GOT3 (cell line): ENCODE measurements around the gene LPGAT1.
"Not testable (repeated sequence)": the region's sequence is repeated elsewhere in the genome, so short reads cannot be mapped to it uniquely, and the experiment has no call there.

ENCODE experiments used
- DNase-seq: peaks from one replicate; lab custom pipeline; 2025; ENCODE audit warnings: mixed read lengths; lab: John Stamatoyannopoulos, UW

LPGAT1 gene, protein sequence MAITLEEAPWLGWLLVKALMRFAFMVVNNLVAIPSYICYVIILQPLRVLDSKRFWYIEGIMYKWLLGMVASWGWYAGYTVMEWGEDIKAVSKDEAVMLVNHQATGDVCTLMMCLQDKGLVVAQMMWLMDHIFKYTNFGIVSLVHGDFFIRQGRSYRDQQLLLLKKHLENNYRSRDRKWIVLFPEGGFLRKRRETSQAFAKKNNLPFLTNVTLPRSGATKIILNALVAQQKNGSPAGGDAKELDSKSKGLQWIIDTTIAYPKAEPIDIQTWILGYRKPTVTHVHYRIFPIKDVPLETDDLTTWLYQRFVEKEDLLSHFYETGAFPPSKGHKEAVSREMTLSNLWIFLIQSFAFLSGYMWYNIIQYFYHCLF

GRCh38 chr1:211830328-211831142 lies at the start of gene LPGAT1:
Gene LPGAT1 (minus strand): TSS chr1:211830763. CDS start chr1:211829296, 1,467 bp downstream.
- peak; percentile 22 for DNase-seq

DNA sequence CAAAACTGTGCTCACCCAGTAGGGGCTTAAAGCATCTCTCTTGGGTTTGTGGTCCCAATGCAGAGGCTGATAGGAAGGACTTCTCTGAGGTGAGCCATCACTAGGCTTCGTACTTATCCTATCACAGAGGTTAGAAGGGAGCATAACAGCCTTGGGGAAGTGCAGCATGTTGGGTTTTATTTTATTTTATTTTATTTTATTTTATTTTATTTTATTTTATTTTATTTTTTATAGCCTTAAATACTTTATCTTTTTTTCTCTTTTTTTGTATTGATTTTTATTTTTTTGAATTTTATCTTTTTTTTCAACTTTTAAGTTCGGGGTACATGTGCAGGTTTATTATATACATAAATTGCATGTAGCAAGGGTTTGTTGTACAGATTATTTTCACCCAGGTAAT lies 48.9 kb upstream of the LPGAT1 start:
- no peak for DNase-seq

DNA sequence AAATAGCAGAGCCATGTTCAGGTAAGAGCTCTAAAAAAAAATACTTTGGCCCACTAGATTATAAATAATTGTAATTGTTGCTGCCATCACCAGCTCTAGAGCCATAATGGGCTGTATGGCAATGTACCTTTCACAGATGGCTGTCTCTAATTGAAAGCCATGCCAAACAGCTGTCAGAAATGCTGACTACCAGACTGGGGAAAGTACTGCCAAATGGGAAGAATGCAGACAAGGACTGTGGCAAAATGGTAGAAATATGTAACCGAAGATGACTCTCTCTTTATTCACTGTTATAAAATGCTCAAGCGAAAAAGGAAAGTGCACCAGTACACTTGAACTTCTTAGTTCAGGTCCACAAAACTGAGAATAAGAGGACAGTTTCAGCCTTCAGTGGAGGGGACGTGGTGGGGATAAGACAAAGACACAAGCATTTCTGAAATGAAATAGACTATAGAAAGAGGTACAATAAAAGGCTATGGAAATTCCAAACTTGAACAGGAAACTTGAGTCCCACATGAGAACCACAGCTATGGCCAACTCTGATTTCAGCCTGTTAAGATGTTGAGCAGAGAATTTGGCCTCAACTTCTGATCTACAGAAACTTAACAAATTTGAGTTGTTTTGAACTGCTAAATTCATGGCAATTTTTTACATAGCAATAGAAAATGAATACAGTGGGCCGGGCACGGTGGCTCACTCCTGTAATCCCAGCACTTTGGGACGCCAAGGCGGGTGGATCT lies 46.5 kb upstream of the LPGAT1 start:
- DNase-seq: no peak

- no peak for DNase-seq
Observed at GRCh38 chr1:211875541-211875940, 45.0 kb upstream of the LPGAT1 start.

DNA sequence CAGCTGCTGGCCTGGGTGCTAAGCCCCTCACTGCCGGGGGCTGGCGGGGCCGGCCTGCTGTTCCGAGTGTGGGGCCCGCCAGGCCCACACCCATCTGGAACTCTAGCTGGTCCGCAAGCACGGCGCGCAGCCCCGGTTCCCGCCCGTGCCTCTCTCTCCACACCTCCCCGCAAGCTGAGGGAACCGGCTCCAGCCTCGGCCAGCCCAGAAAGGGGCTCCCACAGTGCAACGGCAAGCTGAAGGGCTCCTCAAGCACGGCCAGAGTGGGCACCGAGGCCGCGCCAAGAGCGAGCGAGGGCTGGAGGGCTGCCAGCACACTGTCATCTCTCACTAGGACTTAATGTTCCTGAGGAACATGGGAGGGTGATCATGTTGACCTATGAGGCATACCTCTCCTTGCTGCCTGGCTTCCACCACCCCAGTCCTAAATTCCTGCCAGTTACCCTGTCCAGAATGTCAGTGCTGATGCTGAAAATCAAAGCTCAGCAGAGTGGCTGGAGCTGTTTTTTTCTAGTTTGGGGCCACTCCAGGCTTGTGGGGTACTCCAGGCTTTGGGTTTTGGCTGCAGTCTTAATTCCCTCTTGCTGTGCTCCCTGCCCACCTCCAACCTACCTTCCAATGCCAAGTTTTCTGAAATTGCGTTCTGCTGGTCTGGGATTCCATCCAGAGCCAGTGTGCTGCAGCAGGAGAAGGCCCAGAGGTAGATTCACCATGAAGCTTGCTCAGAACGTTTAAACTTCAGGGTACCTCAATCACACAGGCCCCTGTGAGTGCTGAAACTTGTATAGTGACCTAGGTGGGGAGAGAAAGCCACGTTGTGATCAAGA lies 44.2 kb upstream of the LPGAT1 start:
- DNase-seq: no peak

DNA sequence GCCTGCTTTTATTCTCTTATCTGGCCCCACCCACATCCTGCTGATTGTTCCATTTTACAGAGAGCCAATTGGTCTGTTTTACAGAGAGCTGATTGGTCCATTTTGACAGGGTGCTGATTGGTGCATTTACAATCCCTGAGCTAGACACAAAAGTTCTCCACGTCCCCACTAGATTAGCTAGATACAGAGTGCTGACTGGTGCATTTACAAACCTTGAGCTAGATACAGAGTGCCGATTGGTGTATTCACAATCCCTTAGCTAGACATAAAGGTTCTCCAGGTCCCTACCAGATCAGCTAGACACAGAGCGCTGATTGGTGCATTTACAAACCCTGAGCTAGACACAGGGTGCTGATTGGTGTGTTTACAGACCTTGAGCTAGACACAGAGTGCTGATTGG lies 43.2 kb upstream of the LPGAT1 start:
- not testable (repeated sequence) for DNase-seq

GRCh38 chr1:211870156-211870555 lies 39.6 kb upstream of the LPGAT1 start:
- no peak for DNase-seq

DNA sequence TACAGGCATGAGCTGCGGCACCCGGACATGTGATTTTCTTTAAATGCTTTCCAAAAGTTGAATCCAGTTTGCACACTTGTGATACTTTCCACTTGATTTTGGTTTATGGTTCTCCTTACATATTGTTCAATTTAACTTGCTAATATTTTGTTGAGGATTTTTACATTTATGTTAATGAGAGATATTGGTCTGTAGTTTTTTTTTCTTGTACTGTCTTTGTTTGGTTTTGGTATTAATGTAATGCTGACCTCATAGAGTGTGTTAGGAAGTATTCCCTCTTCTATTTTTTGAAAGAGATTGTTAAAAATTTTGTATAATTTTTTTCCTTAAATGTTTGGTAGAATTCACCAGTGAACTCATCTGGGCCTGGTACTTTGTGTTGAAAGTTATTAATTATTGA lies 34.6 kb upstream of the LPGAT1 start:
- no peak for DNase-seq

DNA sequence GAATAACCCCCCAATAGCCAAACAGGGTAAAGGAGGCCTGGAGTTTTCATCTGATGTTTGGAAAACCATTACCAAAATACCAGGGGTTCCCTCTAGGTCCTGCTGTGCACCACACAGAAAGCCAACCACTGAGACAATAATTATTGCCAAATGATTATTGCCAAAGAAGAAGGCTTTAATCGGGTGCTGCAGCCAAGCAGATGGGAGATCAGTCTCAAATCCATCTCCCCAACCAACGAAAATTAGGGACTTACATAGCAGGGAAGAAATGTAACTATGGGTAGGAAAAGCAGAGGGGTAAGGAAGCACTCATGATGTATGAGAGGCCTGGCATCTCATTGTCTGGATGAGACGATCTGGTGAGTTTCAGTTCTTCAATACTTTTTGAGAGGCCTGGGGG lies 28.8 kb upstream of the LPGAT1 start:
- no peak for DNase-seq

DNA sequence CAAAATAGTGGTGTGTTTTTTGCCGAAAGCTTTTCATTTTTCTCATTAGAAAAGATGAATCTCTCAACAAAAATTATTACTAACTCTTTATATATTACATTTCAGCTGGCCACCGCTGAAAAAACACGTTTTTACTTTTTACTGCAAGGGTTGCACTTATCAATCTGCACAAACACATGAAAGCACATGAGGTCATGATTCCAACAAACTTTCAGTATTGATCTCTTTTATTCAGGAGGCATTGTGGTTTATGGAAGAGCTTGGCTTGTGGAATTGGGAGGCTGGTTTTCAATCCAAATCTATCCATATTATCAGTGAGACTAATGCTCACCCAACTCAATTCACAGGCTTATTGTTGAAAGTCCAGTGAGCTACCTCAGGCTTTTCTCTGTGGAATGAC lies 20.6 kb upstream of the LPGAT1 start:
- DNase-seq: no peak

DNA sequence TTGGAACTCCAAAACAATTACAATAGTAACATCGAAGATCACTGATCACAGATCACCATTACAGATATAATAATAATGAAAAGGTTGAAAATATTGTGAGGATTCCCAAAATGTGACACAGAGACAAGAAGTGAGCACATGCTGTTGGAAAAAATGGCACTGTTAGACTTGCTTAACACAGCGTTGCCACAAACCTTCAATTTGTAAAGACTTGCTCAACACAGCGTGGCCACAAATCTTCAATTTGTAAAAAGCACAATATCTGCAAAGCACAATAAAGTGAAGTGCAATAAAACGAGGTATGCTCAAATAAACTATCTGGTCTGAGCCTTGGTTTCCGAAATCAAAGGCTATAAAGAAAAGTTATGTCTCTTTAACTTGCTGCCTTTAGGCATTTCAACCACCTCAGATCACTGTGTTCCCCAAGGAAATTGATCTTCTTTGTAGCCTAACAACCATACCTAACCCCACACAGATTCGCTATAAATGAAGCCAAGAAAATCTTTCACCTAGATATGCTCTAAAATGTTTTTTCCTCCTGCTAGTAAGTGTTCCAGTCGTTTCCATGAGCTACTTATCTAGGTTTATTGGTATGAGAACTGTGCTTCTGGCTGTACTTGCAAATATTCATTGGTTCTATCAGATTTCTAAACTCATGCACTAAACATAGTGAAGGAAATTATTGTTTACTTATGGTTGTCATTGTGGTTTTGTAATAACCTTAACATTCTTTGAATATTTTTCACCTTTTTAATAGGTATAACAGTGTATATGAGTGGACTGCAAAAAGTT lies 13.1 kb upstream of the LPGAT1 start:
- DNase-seq: no peak

DNA sequence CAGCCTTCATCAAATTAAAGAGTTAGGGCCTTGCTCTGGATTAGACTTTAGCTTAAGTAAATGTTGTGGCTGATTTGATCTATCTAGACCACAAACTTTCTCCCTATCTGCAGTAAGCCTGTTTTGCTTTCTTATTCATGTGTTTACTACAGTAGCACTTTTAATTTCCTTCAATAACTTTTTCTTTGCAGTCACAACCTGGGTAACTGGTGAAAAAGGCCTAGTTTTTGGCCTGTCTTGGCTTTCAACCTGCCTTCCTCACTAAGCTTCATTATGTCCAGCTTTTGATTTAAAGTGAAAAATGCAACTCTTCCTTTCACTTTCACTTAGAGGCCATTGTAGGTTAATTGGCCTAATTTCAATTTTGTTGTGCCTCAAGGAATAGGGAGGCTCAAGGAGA lies 12.5 kb upstream of the LPGAT1 start:
- no peak for DNase-seq

DNA sequence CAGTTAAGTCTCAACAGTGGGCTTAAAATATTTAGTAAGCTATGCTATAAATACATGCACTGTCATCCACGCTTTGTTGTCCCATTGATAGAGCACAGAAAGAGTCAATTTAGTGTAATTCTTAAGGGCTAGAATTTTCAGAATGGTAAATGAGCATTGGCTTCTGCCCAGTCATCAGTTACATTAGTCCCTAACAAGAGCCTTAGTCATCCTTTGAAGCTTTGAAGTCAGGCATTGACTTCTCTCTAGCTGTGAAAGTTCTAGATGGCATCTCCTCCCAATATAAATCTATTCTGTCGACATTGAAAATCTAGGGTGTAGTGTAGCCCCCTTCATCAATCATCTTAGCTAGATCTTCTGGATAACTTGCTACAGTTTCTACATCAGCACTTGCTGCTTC lies 12.0 kb upstream of the LPGAT1 start:
- no peak for DNase-seq

DNA sequence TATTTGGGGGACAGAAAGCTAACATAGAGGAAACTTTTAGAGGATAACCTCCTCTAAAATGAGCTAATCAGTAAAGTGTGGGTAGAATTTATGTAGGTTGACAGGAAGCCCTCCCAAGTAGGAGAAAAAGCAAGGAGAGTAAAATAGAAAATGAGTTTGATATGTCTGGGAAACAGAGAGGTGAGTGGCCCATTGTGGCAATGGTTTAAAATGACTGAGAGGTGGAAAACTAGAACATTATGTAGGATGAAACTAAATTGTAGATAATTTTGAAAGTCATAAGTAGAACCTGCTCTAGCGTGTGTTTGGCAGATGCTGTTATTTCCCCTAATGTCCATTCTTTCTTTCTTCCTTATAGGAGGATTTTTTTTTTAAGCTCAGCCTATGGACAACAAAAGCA lies 8.5 kb upstream of the LPGAT1 start:
- DNase-seq: no peak

DNA sequence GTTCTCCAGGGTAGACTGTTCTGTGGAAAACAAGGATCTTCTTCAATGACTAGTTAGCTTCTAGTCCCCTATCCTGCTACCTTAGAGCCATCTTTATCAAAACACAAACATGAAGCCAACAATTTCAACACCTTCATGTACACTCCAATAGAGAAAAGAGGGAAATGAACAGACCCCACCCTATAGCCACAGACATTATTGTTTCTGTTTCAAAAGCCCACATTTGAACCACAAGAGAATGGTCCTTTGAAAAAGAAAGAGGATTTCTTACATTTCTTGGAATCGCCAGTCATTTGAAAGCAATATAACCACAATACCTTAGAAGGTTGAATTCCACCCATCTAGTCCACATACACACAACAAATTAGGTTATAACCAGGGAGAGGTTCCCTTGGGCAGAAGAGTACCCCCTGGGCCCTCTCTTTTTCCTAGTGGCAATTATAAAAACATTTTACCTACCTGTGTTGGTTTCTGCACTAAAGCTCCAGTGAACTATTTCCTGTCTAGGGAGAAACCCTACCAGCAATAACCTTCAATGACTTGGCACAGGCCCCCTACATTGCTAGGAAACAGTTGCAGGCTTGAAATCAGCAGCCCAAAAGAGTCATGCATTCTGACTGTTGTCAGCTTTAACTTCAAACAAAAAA lies 2.7 kb upstream of the LPGAT1 start:
- DNase-seq: no peak

- DNase-seq: no peak
Observed at GRCh38 chr1:211832661-211833060, 2.1 kb upstream of the LPGAT1 start.

GRCh38 chr1:211831558-211832323 lies 1.2 kb upstream of the LPGAT1 start:
- no peak for DNase-seq

GRCh38 chr1:211830055-211830327 lies 572 bp downstream of the LPGAT1 start:
- no peak for DNase-seq

DNA sequence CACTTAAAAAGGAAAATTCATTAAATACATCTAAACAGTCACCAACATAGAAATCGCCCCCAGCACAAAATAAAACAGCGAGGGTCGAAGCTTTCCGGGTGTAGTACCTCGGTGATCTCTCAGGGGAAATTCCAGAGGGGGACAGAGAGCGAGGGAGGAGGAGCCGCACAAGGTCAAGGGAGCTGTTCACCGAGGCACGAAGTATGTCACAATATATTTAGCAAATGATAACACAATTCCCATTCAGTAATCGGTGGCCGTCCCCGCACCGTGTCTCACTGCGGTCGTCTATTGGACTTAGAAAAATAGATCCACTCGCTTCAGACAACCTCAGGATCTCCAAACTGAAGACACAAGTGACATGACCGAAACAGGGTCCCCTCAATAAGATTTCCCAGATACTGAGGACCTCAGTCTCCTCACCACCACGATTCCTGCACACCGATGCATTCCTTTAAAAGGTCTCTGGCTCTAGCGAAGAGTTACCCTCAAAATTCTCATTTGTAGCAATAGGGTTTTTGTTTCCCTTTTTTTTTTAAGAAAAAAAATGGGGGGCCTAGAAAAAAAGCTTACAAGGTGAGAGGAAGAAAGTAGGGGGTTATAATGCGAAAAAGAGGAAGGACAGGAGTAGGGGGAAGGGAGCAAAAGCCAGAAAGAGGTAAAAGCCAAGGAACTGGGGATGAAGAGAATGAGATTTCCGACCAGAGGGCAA lies 1.1 kb downstream of the LPGAT1 start:
- DNase-seq: no peak
